BJ (cell line): ENCODE data around the gene ETS1. TPM values are rescaled to one million over a fixed set of nuclear protein-coding genes. Genes with fewer than 3 reads are reported as not detected.

Experiments
- CTCF ChIA-PET: fragments of 350-600 bp; formaldehyde crosslinking; extraction: SDS; loops from one replicate; lab custom pipeline; 2021; ENCODE audit warnings: antibody characterized with exemption, inconsistent platforms; lab: Yijun Ruan, JAX
- POLR2A ChIA-PET: fragments of 300-600 bp; sonication (Branson Sonifier 250); formaldehyde crosslinking; extraction: SDS; loops from one replicate; lab custom pipeline; 2021; ENCODE audit warnings: antibody characterized with exemption; lab: Charles Lee
- DNase-seq: peaks from one replicate; pipeline ENCODE4 v3.0.0-alpha.2; 2011; ENCODE audit warnings: low read depth
- H3K27me3 ChIP-seq: 2 replicates; pipeline ENCODE4 v1.6.0; 2011; ENCODE audit warnings: low read length; ENCODE audit not compliant: control insufficient read depth, insufficient read depth
- H3K36me3 ChIP-seq: 2 replicates; pipeline ENCODE4 v1.5.1; 2011; ENCODE audit warnings: low read length; ENCODE audit not compliant: control insufficient read depth, insufficient read depth
- H3K4me3 ChIP-seq: 2 replicates; pipeline ENCODE4 v1.5.1; 2011; ENCODE audit warnings: low read depth, mild to moderate bottlenecking, control low read depth, low read length
- polyA plus RNA-seq: library from polyadenylated mRNA; depleted of rRNA; stranded (reverse); fragments of >200 nt; gene quantifications from 2 replicates; pipeline ENCODE4 v1.2.3, GENCODE V29; 2011
- TF ChIP-seq, protein P1 (sequence below): IDR thresholded peaks from 2 replicates; pipeline ENCODE4 v1.5.1; 2011; ENCODE audit warnings: low read depth, mild to moderate bottlenecking, control low read depth, inconsistent platforms, low read length, moderate library complexity; ENCODE audit not compliant: insufficient read depth

The ETS1 gene
- polyA plus RNA-seq, 1 experiment: 38.5 TPM

DNA sequence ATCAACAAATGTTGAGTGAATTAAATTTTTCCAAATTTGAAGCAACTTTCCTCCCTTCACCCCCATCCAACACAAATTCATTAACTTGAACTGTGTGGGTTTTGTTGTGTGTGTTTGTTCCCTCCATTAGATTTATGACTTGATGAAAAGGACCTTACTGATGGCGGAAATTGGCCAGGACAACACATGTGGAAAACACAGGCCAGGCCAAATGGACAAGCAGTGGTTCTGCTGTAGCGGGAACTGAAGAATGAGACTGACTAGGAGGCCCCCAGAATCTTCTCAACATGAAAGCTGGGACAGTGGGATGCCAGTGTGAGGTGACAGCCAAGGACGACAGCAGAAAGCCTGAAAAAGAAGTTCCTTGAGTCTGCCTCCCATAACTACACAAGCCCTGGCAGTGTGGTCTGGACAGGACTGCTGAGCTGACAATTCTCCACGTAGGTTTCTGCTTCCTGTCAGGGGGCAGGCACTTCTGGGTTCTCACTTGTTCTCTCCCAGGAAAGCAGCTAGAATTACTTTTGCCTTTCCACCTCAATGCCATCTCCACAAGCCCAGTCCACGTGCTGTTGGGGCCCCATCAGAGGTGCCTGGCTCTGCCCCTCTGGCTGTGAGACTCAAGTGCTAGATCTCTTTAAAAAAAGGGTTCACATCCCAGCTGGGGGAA lies 94.3 kb downstream of the ETS1 start:
- TF ChIP-seq, protein P1, sequence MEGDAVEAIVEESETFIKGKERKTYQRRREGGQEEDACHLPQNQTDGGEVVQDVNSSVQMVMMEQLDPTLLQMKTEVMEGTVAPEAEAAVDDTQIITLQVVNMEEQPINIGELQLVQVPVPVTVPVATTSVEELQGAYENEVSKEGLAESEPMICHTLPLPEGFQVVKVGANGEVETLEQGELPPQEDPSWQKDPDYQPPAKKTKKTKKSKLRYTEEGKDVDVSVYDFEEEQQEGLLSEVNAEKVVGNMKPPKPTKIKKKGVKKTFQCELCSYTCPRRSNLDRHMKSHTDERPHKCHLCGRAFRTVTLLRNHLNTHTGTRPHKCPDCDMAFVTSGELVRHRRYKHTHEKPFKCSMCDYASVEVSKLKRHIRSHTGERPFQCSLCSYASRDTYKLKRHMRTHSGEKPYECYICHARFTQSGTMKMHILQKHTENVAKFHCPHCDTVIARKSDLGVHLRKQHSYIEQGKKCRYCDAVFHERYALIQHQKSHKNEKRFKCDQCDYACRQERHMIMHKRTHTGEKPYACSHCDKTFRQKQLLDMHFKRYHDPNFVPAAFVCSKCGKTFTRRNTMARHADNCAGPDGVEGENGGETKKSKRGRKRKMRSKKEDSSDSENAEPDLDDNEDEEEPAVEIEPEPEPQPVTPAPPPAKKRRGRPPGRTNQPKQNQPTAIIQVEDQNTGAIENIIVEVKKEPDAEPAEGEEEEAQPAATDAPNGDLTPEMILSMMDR: no peak
- no peak for DNase-seq
- Histone ChIP-seq H3K4me3 (no peak overlapping the region), H3K36me3 (peaks cover 11% of the 10 kb centered on the region), H3K27me3 (no peaks in the 10 kb centered on the region)
- POLR2A ChIA-PET: interaction anchor here (0.7 kb wide), 2 partner anchors 12 to 14 kb away, joined by 3 to 7 read pairs; no protein-coding TSS in a partner anchor
- CTCF ChIA-PET: interaction anchor here (0.6 to 1.3 kb wide), 3 partner anchors 108 to 203 kb away, joined by 3 to 4 read pairs (median 3); no protein-coding TSS in a partner anchor

DNA sequence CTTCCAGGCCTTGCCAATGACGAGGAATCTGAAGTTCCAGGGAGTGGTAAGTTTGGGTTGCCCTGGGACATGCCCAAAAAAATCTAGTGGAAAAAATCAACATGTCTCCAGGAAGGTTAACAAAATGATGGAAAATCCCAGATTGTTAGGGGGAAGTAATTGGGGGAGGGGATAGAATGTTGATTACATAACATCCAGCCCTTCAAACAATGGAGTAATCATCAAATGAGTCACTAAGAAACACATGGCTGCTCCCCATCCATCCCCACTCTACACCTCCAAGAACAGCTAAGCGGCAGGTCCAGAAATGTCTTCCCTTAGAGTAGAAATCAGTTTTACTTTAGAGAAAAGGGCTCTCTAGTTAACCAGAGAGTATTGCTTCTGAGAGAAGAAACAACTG lies 94.9 kb downstream of the ETS1 start:
- POLR2A ChIA-PET: interaction anchor here (0.6 to 0.7 kb wide), 2 partner anchors 13 to 83 kb away, joined by 3 to 5 read pairs; no protein-coding TSS in a partner anchor
- Histone ChIP-seq H3K4me3 (no peak overlapping the region), H3K27me3 (no peaks in the 10 kb centered on the region), H3K36me3 (peaks cover 11% of the 10 kb centered on the region)
- TF ChIP-seq, protein P1: no peak
- DNase-seq: no peak
- CTCF ChIA-PET: interaction anchor here (1.3 kb wide), 1 partner anchor 202 kb away, joined by 4 read pairs; no protein-coding TSS in a partner anchor

DNA sequence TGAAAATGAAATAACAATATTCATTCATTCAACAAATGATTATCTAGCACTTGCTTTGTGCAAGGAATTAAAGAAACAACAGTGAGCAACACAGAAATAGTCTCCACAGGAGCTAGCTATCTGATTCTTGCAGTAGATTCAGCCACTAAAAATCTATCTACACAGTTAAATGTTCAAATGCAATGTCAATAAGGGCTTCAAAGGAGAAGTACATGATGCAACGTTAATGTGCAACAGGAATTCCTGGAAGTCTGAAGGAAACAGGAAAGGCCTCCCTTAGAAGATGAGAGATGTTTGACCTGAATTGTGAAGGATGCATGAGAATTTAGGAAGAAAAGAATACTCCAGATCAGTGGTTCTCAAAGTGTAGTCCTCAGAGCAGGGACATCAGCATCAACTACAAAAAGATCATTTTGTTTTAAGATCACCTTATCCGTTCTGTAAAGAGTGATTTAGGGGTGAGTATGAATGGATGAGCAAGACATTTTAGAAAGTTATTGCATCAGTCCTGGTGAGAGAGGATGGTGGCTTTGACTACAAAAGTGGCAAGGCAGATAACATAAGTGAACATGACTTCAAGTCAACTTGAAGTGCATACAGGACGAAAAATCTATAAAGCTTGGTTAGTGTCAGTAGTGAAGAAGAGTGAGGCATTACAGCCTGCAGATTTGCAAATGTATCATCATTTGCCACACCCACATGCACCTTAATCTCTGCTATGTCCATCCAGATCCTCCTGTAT lies 96.0 kb downstream of the ETS1 start:
- no peak overlapping the region for H3K4me3 ChIP-seq
- DNase-seq: no peak
- CTCF ChIA-PET: interaction anchor here (1.3 kb wide), 1 partner anchor 201 kb away, joined by 4 read pairs; no protein-coding TSS in a partner anchor
- no peaks in the 10 kb centered on the region for H3K27me3 ChIP-seq
- POLR2A ChIA-PET: no interaction called here
- TF ChIP-seq, protein P1: no peak
- peaks cover 13% of the 10 kb centered on the region for H3K36me3 ChIP-seq

DNA sequence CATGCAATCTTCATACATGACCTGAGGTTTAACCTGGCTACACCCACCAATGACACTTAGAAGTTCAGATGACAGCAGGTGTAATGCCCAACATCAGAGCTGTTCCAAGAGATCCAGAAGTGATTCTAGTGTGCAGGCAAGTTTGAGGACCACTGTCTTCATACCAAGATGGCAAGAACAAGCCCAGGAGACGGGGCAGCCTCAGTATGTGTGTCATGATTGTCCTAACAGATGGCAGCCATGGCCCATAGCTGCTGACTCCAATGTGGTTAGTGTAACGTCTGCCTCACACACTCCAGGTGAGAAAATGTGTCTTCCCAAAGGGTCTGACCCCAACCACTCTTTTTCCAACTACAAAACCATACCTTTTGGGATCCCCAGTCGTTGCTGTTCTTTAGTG lies 97.3 kb downstream of the ETS1 start:
- CTCF ChIA-PET: interaction anchor here (0.6 to 1.1 kb wide), 2 partner anchors 168 to 200 kb away, joined by 3 read pairs; no protein-coding TSS in a partner anchor
- POLR2A ChIA-PET: no interaction called here
- H3K4me3 ChIP-seq: no peak overlapping the region
- TF ChIP-seq, protein P1: no peak
- H3K36me3 ChIP-seq: peaks cover 13% of the 10 kb centered on the region
- no peak for DNase-seq
- H3K27me3 ChIP-seq: no peaks in the 10 kb centered on the region

DNA sequence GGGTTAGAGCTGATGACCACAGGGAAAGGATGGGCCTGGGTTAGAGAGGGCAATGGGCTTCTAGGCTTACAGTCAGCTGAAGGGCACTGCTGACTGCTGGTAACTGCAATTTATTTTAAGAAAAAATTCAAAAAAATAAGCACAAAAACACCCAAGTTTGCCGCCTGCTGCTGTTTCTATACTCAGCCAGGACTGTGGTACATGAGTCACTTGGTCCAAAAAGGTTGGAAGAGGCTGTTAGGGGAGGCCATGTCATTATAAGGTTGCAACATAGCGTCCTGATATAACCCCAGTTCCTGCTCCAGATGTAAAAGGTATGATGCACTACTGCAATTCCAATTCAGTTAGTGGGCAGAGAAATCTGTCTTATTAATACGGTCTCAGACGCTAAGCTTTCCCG lies 98.9 kb downstream of the ETS1 start:
- Histone ChIP-seq H3K27me3 (no peaks in the 10 kb centered on the region), H3K36me3 (peaks cover 17% of the 10 kb centered on the region), H3K4me3 (no peak overlapping the region)
- ChIA-PET POLR2A (no interaction called here), CTCF (interaction anchor here (0.9 to 2.5 kb wide), 4 partner anchors 15 to 342 kb away, joined by 3 to 9 read pairs (median 3); no protein-coding TSS in a partner anchor)
- TF ChIP-seq, protein P1: no peak
- DNase-seq: peak; percentile 93
